HG02623 (cell line): Measurements from ENCODE around the gene MAGED2.
A peak's percentile ranks its signal among the peaks of the same experiment; 100 is the strongest.
"Not testable (repeated sequence)": the region's sequence is repeated elsewhere in the genome, so short reads cannot be mapped to it uniquely, and the experiment has no call there.

ENCODE experiments used
- ATAC-seq: cut with Tn5 transposase; IDR thresholded peaks from one replicate; pipeline ENCODE4 v1.9.1; 2021; ENCODE audit warnings: moderate library complexity; ENCODE audit not compliant: unreplicated experiment

MAGED2 gene, protein sequence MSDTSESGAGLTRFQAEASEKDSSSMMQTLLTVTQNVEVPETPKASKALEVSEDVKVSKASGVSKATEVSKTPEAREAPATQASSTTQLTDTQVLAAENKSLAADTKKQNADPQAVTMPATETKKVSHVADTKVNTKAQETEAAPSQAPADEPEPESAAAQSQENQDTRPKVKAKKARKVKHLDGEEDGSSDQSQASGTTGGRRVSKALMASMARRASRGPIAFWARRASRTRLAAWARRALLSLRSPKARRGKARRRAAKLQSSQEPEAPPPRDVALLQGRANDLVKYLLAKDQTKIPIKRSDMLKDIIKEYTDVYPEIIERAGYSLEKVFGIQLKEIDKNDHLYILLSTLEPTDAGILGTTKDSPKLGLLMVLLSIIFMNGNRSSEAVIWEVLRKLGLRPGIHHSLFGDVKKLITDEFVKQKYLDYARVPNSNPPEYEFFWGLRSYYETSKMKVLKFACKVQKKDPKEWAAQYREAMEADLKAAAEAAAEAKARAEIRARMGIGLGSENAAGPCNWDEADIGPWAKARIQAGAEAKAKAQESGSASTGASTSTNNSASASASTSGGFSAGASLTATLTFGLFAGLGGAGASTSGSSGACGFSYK

DNA sequence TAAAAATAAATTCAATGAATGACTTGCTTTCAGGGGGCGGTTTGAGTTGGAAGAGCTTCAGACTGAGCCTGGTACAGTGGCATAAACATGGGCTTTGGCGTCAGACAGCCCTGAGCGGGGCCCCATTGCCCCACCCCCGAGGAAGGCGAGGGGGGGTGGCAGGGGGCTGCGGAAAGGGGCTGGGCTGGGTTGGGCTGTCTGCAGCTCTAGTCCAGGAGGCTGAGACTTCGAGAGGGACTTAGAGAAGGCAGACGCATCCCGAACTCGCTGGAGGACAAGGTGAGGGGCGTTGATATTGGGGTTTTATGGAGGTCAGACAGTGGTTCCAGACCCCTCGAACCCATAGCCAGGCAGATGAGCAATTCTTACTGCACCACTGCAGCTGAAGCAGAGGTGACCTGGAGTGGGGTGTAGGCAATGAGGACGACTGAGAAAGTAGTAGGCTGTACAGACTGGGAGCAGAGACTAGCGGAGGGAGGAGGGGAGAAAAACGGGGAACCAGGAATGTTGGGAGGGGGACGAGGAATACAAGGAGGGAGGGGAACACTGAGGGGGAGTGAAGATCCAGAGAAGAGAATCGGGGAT is at the start of gene MAGED2:
Gene MAGED2 (plus strand): TSS at position 222 of the 585 bp plus-strand sequence. CDS start 1,587 bp downstream, outside the sequence.
- no peak for ATAC-seq

DNA sequence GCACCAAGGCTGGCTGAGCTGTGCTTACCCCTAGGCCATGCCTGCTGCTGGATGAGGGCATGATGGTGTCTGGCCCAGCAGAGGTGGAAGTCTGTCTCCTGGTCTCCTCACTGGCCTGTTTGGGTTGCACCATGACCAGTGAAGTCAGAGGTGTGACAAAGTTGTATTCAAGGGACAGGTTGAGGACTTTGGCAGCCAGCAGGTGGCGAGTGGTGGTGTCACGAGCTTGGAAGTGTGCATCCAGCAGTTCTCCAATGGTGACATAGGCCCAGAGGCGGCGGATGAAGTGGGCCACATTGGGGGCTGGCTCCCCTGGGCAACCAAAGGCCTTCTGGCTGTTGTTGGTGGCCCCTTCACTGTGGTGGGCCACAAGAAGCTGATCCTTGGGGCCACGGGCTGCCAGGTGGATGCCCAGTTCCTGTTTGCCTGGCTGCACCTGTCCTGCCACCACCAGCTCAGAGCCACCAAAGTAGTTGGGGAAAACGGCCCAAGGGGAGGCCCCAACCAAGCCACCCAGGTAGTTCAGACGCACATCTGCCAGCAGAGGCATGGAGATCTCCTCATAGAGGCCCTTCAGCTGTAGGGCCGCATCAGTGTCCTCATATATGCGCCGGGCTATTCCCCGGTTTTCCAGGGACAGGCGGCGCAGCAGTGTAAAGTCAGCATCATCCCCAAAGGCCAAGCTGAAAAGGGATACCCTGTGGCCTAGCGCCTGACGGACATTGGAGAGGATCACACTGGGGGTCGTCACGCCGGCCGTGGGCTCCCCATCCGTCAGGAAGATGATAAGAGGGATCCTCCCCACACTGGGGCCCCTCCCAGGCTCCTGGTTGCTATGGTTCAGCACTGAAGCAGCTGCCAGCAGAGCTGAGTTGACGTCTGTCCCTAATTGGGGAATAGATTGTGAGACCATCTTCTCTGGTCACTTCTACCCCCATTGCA is 49.2 kb upstream of the MAGED2 start:
- no peak for ATAC-seq

DNA sequence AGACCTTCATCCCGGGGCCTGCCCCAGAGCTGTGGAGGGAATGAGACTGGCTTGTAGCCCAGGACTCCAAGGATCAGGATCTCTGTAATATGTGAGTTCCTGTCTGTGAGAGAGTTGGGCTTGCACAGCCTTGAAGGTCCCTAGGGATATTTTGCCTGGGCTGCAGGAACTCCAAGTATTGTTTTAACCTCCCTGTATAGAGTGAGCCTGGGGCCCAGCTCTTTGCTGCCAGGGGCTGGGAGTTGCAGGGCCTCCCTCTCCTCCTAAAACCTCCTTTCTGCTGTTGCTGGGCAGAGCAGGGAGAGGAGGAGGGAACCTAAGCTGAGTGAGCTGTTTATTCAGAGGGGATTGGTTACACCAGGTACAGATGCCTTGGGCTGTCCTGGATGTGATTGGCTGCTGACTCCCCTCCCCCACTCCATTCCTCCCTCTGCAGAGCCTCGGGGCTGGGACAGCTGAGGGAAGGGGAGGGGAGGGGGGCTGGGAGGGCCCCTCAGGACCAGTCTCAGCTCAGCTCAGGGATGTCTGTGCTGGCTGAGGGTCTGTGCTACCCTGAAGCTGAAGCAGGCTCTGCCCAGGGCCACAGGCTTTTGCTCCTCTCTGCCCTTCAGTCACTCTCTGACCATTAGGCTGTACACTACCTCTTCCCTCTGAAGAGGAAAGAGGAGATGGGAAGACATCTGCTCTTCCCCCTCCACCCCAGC is 33.0 kb upstream of the MAGED2 start:
- not testable (repeated sequence) for ATAC-seq

DNA sequence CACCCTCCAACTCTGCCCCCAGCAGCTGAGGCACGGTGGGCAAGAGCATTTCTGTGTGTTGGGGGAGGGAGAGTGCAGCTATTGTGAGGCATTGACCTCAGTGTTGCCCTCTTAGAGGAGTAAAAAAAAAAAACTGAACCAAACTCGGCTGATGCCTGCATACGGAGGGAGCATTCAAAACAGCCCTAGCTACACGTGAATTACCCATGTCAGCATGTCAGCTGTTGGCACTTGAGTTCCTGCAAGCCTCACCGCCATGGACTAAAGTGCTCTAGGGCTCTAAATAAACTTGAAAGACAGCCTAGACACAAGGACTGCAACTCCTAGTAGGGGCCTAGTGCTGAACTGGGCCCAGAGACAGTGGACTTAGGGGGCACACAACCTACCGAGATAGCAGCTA is 31.5 kb upstream of the MAGED2 start:
- no peak for ATAC-seq

DNA sequence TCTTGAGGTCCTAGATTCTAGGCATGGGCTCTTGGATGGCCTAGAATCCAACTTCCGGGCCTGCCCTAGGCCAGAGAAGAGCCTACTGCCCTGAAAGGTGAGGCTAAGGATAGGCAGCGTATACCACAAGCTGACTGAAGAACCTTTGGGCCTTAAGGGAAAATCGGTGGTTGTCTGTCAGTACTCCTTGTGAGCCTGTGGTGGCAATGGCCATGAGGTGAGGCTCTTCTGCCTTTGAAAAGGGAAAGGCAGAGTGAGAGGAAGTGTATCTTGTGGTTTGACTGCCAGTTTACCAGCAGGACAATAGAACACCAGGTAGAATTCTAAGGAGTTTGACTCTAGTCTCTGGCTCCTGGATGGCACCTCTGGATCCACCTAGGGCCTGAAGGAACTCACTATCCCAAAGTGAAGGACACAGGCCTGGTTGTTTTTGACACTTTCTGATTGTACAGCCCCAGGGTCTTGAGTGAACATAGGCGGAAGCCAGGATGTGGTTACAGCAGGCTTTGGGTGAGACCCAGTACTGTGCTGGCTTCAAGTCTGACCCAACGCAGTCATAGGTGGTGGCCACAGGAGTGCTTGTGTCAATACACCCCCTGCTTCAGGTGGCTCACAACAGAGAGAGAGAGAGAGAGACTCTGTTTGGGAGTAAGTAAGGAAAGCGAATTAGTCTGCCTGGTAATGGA is 30.4 kb upstream of the MAGED2 start:
- ATAC-seq: no peak

DNA sequence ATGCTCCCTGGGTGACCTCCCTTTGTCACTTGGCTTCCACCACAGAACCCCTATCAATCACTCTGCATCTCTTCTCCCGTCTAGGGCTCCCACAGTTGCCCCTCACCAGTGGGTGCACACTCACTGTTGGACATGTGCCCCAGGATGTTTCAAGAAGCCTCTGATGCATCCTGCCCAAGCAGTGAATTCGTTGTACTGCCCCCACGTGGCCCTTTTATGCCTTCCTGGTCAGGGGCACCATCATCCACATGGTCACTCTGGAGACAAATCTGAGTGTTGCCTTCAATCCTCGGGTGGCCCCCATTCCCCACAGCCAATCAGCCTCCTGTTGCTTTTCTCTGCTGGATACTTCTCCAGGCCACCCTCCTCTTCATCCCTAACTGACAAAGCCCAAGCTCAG is 21.6 kb upstream of the MAGED2 start:
- no peak for ATAC-seq

DNA sequence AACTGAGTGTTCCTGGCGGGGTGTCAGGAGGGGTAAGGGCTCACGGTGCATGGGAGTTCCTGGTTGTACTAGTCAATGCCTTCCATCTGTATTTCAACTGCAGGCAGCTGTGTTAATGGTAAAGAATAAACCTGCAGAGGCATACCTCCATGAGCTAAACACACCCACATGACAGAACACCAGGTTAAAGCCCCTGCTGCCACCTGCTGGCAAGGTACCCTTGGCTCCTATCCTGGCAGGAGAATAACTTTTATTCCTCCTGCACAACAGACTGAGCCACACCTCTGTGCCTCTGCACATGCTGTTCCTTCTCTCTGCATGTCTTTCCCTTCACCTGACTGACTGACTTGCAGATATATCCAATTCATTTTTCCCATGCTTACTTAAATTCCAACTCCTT is 20.6 kb upstream of the MAGED2 start:
- no peak for ATAC-seq

DNA sequence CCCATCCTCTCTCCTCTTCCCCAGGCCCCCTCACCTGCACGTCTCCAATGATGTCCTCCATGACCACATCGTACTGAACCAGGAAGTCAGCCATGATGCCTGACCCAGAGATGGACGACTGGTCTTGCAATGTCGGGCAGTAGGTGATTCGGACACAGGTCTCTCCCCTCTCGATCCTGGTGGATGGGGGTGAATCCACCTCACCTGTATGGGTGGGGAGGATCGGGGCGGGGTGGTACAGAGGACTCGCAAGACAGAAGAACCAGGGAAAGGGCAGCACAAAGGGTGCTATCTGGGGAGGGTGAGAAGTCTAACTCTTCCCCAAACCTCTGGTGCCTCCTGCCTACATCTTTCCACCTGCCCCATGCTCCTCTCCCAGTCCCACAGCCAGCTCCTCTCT is 19.1 kb upstream of the MAGED2 start:
- ATAC-seq: no peak

DNA sequence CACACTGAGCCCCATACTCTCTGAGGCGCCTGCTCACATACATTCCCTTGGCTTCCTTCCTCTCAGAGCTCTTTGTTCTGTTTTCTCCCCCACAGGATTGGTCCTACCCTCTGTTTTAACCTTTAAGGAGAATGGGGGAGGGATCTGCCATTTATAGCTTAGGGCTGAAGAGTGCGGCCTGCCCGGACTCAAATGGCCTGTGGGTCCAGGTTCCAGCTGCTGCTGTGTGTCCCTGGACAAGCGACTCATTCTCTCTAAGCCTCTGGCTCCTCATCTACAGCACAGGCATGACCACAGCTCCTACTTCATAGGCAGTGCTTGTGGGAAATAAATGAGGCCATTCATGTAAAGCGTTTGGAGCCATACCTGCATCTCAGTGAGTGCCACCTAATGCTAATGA is 18.1 kb upstream of the MAGED2 start:
- not testable (repeated sequence) for ATAC-seq

DNA sequence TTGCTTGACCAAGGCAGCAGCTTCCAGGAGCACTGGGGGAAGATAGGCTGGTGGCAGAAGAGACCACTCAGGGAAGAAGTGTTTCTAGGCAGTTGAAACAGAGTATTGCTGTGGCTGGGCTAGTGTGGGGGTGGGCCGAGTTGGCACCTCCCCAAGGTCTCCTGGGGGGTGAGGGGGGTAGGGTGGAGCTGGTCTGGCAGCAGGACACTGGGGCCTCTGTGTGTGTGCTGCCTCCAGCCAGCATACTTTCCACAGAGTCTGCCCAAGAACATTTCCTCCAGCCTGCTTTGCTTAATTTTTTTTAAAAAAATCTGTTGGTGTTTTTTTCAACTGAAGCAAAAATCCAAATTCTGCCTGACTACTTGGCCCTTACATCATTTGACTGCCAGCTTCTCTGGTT is 13.5 kb upstream of the MAGED2 start:
- ATAC-seq: no peak

DNA sequence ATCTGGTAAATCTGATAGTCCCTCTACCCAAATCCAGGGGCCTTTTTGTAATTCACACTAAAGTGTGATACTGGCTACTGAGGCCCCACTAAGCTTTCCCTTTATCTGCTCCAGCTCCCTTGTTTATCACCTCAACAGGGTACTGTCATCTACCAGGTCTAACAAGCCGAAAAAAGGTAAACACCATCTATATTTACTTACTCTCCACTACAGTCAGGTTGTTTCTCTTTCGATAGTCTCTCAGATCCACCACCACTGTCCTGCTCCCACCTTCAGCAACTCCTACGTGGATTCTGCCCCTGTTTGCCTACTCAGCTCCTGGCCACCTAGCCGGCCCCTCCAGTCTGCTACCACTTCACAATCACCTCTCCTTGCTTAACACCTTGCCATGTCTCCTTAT is 12.8 kb upstream of the MAGED2 start:
- ATAC-seq: no peak

DNA sequence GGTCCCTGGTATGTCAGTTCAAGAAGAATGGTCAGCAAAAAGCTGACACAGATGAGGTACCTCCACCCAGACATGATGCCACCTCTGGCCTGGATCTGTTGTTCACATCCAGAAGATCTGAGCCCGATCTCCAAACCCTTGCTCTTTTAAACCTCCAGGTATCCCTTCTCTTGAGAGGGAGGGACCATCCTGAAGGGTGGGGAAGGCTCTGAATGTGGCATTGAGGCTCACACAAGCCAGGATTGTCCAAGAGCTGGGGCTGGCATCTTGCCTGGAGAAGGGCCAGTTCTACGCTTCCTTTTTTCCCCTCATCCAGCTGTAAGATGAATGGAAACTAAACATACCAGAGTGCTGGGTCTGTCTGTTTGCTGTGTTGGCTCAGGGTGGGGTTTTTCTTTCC is 9.4 kb upstream of the MAGED2 start, which contains the start of gene ITIH6:
Gene ITIH6 (minus strand): TSS at position 119 of the 400 bp plus-strand sequence. CDS start 45 bp downstream, at position 74.
- ATAC-seq: no peak

DNA sequence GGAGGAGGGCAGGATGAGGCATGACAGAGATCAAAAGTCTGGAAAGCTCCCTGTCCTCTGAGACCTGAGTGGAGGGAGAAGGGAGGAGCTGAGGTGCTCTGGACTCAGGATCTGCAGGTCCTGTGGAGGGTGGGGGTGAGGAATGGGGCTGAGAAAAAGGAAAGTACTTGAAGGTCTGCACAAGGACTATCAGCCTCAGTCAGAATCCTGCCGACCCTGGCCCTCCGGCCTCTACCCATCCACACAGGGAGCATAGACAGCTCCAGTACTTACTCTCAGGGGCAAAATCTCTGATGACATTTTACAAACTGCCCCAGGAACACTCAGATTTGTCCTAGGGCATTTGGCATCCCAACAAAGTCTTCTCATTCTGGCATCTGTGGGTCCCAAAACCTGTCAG is 8.5 kb upstream of the MAGED2 start:
- ATAC-seq: no peak

DNA sequence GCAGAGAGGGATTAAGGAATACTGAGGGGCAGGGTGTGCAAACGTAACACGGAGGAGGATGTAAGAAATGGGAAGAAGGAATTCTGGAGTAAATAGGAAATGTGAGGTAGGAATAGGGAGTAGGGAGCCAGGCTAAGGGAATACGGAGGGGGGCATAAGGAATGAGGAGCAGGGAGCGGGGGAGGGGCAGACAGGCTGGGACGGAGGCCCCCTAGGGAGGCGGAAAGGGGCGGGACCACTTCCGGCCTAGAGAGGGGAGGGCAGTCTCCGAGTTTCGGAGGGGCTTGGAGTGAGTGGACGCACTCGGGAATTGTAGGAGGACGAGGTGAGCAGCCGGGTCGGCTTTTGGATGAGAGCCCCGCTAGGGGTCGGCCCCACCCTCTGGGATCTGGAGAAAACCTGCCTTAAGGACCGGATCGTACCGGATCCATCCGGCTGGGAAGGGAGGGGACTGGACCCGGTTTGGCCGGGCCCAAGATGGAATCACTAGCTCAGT is 612 bp downstream of the MAGED2 start:
- ATAC-seq: peak; percentile 23

DNA sequence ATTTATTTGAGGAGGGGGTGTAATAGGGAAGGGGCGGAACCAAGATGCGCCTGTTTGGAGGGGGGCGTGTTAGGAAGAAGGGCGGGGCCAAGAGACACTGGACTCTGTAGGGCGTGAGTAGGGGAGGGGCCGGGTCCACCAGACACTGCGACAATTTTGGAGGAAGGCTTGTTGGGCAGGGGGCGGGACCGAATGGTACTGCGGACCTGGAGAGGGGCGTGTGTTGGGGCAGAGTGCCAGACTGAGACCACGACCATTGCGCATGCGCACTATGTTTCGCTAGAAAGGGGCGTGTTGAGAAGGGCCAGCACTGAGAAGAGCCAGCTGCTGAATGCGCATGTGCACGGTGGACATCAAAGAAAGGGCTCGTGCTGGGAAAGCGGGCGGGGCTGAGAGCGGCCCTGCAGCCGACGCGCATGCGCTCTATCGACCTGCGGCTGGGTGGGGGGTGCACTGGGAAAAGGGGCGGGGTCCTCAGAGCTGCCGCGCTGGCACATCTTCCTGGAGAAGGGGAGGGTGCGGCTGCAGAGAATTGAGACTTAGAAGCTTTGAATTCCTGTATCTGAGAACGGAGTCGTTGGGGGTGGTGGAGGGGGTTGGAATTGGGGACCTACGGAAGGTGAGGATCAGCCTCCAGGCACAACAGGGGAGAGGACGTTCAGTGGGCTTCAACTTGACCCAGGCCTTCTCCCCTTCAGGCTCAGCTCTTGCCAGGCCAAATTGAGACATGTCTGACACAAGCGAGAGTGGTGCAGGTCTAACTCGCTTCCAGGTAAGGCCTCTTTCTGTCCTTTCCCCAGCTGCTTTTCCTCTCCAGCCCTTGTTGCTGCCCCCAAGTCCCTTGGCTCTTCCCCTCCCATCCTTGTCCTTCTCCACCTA is 1.3 kb downstream of the MAGED2 start:
- ATAC-seq: peak; percentile 88

DNA sequence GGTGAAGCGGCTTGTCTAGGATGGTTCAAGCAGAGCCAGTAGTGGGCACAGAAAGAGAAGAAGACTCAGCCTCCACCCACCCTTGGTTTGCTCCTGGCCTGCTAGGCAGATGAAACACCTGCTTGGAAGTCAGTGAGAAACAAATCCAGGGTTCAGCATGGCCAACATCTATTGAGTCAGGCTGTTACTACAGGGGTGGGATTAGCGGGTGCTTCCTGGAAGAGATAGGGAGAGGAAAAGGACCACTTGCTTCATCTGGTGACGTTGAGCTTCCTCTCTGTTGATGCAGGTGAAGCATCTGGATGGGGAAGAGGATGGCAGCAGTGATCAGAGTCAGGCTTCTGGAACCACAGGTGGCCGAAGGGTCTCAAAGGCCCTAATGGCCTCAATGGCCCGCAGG is 3.0 kb downstream of the MAGED2 start:
- no peak for ATAC-seq

DNA sequence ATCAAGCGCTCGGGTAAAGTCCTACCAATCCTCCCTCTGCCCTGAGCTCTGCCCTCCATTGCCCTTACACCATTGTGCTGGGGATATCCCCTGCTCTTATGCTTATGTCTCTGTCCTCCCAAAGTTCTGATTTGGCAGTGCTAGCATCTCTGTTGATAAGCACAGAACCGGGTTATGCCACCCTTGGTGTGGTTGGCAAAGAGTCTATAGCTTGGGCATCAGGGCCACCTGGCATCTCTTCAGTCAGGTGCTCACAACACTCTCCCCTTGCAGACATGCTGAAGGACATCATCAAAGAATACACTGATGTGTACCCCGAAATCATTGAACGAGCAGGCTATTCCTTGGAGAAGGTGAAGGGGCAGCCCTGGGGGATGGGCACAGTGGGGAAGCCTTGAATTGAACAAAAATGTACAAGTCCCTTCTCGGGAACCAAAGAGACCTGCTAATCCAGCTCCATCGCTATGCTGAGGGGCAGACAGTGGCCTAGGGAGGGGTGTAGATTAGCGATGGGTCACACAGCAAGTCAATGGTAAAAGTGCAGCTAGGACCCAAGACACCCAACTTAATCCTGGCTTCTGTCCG is 3.8 kb downstream of the MAGED2 start:
- ATAC-seq: no peak

DNA sequence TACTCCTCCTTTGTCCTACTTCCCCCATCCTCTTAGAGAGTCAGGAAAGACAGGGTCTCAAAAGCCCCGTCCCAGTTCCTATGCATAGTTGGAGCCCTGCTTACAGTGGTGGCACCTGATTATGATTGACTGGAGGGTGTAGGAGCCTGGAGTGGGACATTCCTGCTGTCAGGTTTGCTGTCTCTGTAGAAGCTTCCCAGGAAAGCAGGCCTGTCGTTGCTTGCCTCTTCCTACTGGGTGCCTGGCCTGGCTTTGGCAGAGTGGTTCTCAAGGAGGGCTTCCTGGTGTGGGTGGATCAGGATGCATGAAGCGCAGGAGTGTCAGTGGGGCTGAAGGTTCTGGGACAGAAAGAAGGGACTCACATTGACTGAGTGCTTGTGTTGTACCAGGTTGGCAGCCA is 4.8 kb downstream of the MAGED2 start:
- no peak for ATAC-seq
